Esophagus muscularis mucosa (tissue), 4 donors: ENCODE data around the gene CRYZL1.

Experiments
- CTCF ChIP-seq, 3 experiments: fragments of 200-600 bp in 2 of 3; fragments of 450-650 bp in 1 of 3; sonication (generic) in 2 of 3; IDR thresholded peaks; one replicate each; pipeline ENCODE4 v1.5.1; 2017 to 2019; ENCODE audit warnings: antibody characterized with exemption in 3 of 3, mild to moderate bottlenecking in 2 of 3, moderate library complexity in 1 of 3
- EP300 ChIP-seq: sonication (generic); formaldehyde crosslinking; IDR thresholded peaks from one replicate; pipeline ENCODE4 v1.6.1; 2017; ENCODE audit warnings: antibody characterized with exemption
- POLR2A ChIP-seq: fragments of 450-650 bp; IDR thresholded peaks from one replicate; pipeline ENCODE4 v1.6.1; 2017; ENCODE audit warnings: antibody characterized with exemption, moderate library complexity, mild to moderate bottlenecking, low read depth
- POLR2AphosphoS5 ChIP-seq, 2 donors: sonication (generic); formaldehyde crosslinking; IDR thresholded peaks; one replicate each; pipeline ENCODE4 v1.6.1; 2017; ENCODE audit warnings: antibody characterized with exemption in 2 of 2

- TF ChIP-seq CTCF (IDR thresholded peaks at IDR 0.05): no peak
- no peak for TF ChIP-seq POLR2A
- TF ChIP-seq POLR2AphosphoS5 (IDR thresholded peaks at IDR 0.05): no peak
- TF ChIP-seq EP300: no peak
These were observed 31.9 kb upstream of the CRYZL1 start for GRCh38 chr21:33673473-33673872.
